DLD1 (cell line): ENCODE measurements around the gene RILP.

ENCODE experiments used
- in situ Hi-C: cut with HindIII; loops from 2 replicates; pipeline ENCODE4 v1.10.0; 2017; ENCODE audit warnings: low sequenced_read_pairs

The RILP gene

DNA sequence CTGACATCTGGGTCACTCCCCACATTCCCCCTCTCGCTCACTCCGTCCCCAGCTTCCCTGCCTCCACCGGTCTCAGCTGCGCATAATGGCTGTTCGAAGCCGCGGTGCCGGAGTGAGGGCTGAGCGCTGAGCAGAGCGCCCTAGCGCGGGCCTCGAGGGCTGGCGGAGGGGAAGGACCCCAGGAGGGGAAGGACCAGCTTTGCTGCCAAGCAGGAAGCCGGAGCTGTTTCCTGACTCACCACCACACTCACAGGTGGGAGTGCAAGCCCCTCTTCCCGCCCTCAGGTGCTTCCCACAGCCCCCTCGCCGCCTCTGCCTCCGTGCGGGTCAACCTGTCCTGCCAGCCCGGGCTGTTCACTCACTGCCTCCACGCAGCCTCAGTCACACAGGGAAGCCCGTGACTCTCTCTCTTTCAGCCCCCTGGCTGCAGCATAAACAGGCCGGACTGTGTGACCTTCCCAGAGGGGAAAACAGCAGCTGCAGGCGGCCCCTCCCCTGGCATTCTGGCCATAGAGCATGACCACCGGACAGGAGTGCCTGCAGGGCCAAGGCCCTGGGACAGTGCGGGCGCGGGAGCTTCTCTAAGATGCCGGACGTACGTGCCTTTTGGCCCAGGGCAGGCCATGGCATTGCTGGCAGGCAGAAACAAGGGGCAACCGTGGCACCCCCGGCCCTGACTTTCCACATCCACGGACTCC lies 44.7 kb downstream of the RILP start:
- in situ Hi-C loops = no loop called here

DNA sequence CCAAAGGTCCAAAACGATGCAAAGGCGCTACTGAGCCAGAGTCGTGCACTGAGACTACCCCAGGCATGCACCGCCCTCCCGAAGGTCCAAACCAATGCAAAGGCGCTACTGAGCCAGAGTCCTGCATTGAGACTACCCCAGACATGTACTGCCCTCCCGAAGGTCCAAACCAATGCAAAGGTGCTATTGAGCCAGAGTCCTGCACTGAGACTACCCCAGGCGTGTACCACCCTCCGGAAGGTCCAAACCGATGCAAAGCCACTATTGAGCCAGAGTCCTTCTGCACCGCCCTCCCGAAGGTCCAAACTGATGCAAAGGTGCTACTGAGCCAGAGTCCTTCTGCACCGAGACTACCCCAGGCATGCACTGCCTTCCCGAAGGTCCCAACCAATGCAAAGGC lies 48.1 kb downstream of the RILP start:
- in situ Hi-C loops = no loop called here

DNA sequence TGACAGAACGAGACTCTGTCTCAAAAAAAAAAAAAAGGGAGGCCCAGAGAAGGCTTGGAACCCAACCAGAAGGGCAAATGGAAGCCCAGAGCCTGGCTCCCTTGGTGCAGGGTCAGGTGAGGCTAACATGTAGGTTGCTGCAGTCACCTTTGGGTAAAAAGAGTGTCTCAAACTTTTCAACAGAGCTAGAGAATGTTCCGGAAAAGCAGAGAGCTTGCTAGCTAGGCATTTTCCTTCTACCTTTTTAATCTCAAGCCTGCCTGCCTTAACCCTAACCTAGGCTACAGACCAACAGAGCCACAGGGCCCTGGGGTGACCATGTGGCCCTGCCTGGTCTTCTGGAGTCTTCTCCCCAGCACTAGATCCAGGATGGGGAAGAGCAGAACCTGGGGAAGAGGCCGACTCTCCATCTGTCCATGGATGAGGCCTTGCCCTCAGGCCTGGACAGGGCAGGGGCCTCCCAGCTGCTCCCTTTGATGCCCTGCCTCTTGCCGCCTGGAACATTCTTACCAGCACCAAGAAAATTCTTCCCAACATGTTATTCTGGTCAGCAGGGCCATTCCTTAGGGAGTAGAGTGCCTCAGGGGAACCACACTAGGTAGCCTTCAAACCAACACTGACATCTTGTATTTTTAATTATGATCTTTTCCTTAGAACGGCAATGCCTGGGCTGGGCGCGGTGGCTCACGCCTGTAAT lies 51.1 kb downstream of the RILP start:
- in situ Hi-C loops = no loop called here

DNA sequence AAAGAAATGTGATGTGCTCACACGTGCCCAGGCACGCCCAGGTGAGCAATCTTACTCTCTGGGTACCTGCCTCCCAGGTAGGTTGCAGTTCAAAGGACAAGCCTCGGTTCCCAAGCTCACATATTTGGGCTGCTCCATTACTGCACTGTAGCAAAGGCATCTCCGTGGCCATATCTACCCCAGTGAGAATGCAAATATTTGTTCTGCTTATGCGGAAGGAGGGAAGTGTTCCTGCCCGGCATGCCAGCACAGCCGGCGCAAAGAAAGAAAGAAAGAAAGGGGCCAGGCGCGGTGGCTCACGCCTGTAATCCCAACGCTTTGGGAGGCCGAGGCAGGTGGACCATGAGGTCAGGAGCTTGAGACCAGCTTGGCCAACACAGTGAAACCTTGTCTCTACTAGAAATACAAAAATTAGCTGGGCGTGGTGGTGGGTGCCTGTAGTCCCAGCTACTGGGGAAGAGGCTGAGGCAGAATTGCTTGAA lies 51.8 kb downstream of the RILP start:
- in situ Hi-C loops = no loop called here
